Activated T-helper 1 cell treated with anti-CD3 and anti-CD28 coated beads, Interleukin-12 subunit alpha, Interleukin-12 subunit beta, Interleukin-2, Interleukin-4 antibody, amounts not matched to agents 30 ng/mL and 10 ng/mL and 1 ng/mL, durations not matched to agents 14 hours and 24 hours and 36 hours (primary cell): ENCODE data around the gene CRY2. TPM values are rescaled to one million over a fixed set of nuclear protein-coding genes. Genes with fewer than 3 reads are reported as not detected.

ENCODE experiments used
- DNase-seq: peaks from one replicate; pipeline ENCODE4 v3.0.0; 2021; ENCODE audit warnings: low spot score
- H3K27ac Mint-ChIP-seq: one replicate; pipeline ENCODE4 v1.8.0; 2021; ENCODE audit warnings: mild to moderate bottlenecking, mixed read lengths
- H3K27me3 Mint-ChIP-seq: one replicate; pipeline ENCODE4 v1.8.0; 2022; ENCODE audit warnings: mild to moderate bottlenecking, moderate library complexity, mixed read lengths; ENCODE audit not compliant: insufficient read depth
- H3K36me3 Mint-ChIP-seq: one replicate; pipeline ENCODE4 v1.8.0; 2021; ENCODE audit warnings: low read depth, mixed read lengths
- H3K4me1 Mint-ChIP-seq: one replicate; pipeline ENCODE4 v1.8.0; 2021; ENCODE audit warnings: low read depth, mixed read lengths
- H3K4me3 Mint-ChIP-seq: one replicate; pipeline ENCODE4 v1.8.0; 2021; ENCODE audit warnings: mild to moderate bottlenecking, moderate library complexity, mixed read lengths
- H3K9me3 Mint-ChIP-seq: one replicate; pipeline ENCODE4 v1.8.0; 2021; ENCODE audit warnings: mixed read lengths
- intact Hi-C: fragments of 100-400 bp; cut with micrococcal nuclease; formaldehyde crosslinking; loops from one replicate; pipeline ENCODE4 v1.15.1; 2024
- total RNA-seq: library from RNA; stranded (reverse); gene quantifications from 2 replicates; pipeline ENCODE4 v1.2.3, GENCODE V29; 2022

CRY2 gene
- total RNA-seq, 1 donor from 2014 or later = 23.7 TPM

- no peak for DNase-seq
- intact Hi-C loops = no loop called here
- Mint-ChIP-seq H3K4me1 (no peaks in the 10 kb centered on the region), H3K27me3 (no peaks in the 10 kb centered on the region), H3K36me3 (peaks cover 34% of the 10 kb centered on the region), H3K4me3 (no peak overlapping the region), H3K27ac (no peak overlapping the region), H3K9me3 (no peaks in the 10 kb centered on the region)
These were observed 11.6 kb downstream of the CRY2 start for GRCh38 chr11:45858751-45859398.

- Mint-ChIP-seq H3K4me3 (no peak overlapping the region), H3K4me1 (no peaks in the 10 kb centered on the region), H3K36me3 (peaks cover 34% of the 10 kb centered on the region), H3K27me3 (no peaks in the 10 kb centered on the region), H3K27ac (no peak overlapping the region), H3K9me3 (no peaks in the 10 kb centered on the region)
- intact Hi-C loops = no loop called here
- no peak for DNase-seq
These were observed 12.4 kb downstream of the CRY2 start for GRCh38 chr11:45859661-45860140.

- intact Hi-C loops = no loop called here
- no peaks in the 10 kb centered on the region for H3K27me3 Mint-ChIP-seq
These were observed 13.1 kb downstream of the CRY2 start for GRCh38 chr11:45860348-45860747.

GRCh38 chr11:45860764-45861510 lies 13.7 kb downstream of the CRY2 start:
- H3K27me3 Mint-ChIP-seq = no peaks in the 10 kb centered on the region
- intact Hi-C loops = no loop called here
- H3K4me1 Mint-ChIP-seq = no peaks in the 10 kb centered on the region
- no peak for DNase-seq
- no peak overlapping the region for H3K4me3 Mint-ChIP-seq
- no peaks in the 10 kb centered on the region for H3K9me3 Mint-ChIP-seq
- H3K27ac Mint-ChIP-seq = no peak overlapping the region
- H3K36me3 Mint-ChIP-seq = peaks cover 36% of the 10 kb centered on the region

More at GRCh38 chr11:45860348-45860747, 13.1 kb downstream of the CRY2 start:
- no peak for DNase-seq
- H3K4me3 Mint-ChIP-seq = no peak overlapping the region
- H3K9me3 Mint-ChIP-seq = no peaks in the 10 kb centered on the region
- H3K4me1 Mint-ChIP-seq = no peaks in the 10 kb centered on the region
- peaks cover 36% of the 10 kb centered on the region for H3K36me3 Mint-ChIP-seq
- H3K27ac Mint-ChIP-seq = no peak overlapping the region

- no peaks in the 10 kb centered on the region for H3K4me1 Mint-ChIP-seq
- intact Hi-C loops = no loop called here
- no peak for DNase-seq
- no peak overlapping the region for H3K4me3 Mint-ChIP-seq
- no peaks in the 10 kb centered on the region for H3K27me3 Mint-ChIP-seq
- H3K36me3 Mint-ChIP-seq = peaks cover 36% of the 10 kb centered on the region
- no peak overlapping the region for H3K27ac Mint-ChIP-seq
- H3K9me3 Mint-ChIP-seq = no peaks in the 10 kb centered on the region
These were observed 16.8 kb downstream of the CRY2 start for GRCh38 chr11:45864041-45864440.

- peaks cover 34% of the 10 kb centered on the region for H3K36me3 Mint-ChIP-seq
- no peaks in the 10 kb centered on the region for H3K27me3 Mint-ChIP-seq
- no peaks in the 10 kb centered on the region for H3K4me1 Mint-ChIP-seq
- intact Hi-C loops = no loop called here
- H3K27ac Mint-ChIP-seq = no peak overlapping the region
- no peak overlapping the region for H3K4me3 Mint-ChIP-seq
- no peak for DNase-seq
- no peaks in the 10 kb centered on the region for H3K9me3 Mint-ChIP-seq
These were observed 22.3 kb downstream of the CRY2 start for GRCh38 chr11:45869551-45869950.

GRCh38 chr11:45870706-45871105 lies 23.4 kb downstream of the CRY2 start:
- H3K27me3 Mint-ChIP-seq = no peaks in the 10 kb centered on the region
- intact Hi-C loops = no loop called here

GRCh38 chr11:45871638-45872037 lies 24.4 kb downstream of the CRY2 start:
- Mint-ChIP-seq H3K4me1 (no peaks in the 10 kb centered on the region), H3K36me3 (peaks cover 38% of the 10 kb centered on the region), H3K27me3 (no peaks in the 10 kb centered on the region), H3K4me3 (no peak overlapping the region), H3K27ac (no peak overlapping the region), H3K9me3 (no peaks in the 10 kb centered on the region)
- DNase-seq = no peak
- intact Hi-C loops = loop anchor here (2.0 kb wide), 1 partner anchor 135 kb away; no protein-coding TSS in a partner anchor

More at GRCh38 chr11:45870706-45871105, 23.4 kb downstream of the CRY2 start:
- DNase-seq = no peak
- H3K4me1 Mint-ChIP-seq = no peaks in the 10 kb centered on the region
- H3K27ac Mint-ChIP-seq = no peak overlapping the region
- no peaks in the 10 kb centered on the region for H3K9me3 Mint-ChIP-seq
- H3K36me3 Mint-ChIP-seq = peaks cover 39% of the 10 kb centered on the region
- H3K4me3 Mint-ChIP-seq = no peak overlapping the region

- DNase-seq = no peak
- Mint-ChIP-seq H3K9me3 (no peaks in the 10 kb centered on the region), H3K27me3 (no peaks in the 10 kb centered on the region), H3K27ac (no peak overlapping the region), H3K4me1 (no peaks in the 10 kb centered on the region), H3K36me3 (peaks cover 37% of the 10 kb centered on the region), H3K4me3 (no peak overlapping the region)
- intact Hi-C loops = loop anchor here (2.0 kb wide), 1 partner anchor 134 kb away; no protein-coding TSS in a partner anchor
These were observed 25.5 kb downstream of the CRY2 start for GRCh38 chr11:45872651-45873356.

- Mint-ChIP-seq H3K9me3 (no peaks in the 10 kb centered on the region), H3K27ac (no peak overlapping the region), H3K36me3 (peaks cover 25% of the 10 kb centered on the region), H3K4me3 (no peak overlapping the region), H3K27me3 (no peaks in the 10 kb centered on the region), H3K4me1 (no peaks in the 10 kb centered on the region)
- intact Hi-C loops = no loop called here
- no peak for DNase-seq
These were observed 29.1 kb downstream of the CRY2 start for GRCh38 chr11:45876401-45876800.

GRCh38 chr11:45877221-45877620 lies 29.9 kb downstream of the CRY2 start:
- Mint-ChIP-seq H3K4me3 (no peak overlapping the region), H3K27me3 (no peaks in the 10 kb centered on the region), H3K4me1 (no peaks in the 10 kb centered on the region), H3K27ac (no peak overlapping the region), H3K36me3 (peaks cover 24% of the 10 kb centered on the region), H3K9me3 (no peaks in the 10 kb centered on the region)
- DNase-seq = no peak
- intact Hi-C loops = no loop called here

- Mint-ChIP-seq H3K9me3 (no peaks in the 10 kb centered on the region), H3K4me1 (no peaks in the 10 kb centered on the region), H3K27ac (no peak overlapping the region), H3K4me3 (no peak overlapping the region), H3K27me3 (no peaks in the 10 kb centered on the region), H3K36me3 (peaks cover 27% of the 10 kb centered on the region)
- DNase-seq = no peak
- intact Hi-C loops = no loop called here
These were observed 30.6 kb downstream of the CRY2 start for GRCh38 chr11:45877845-45878244.
